A549 (cell line): Measurements from ENCODE around the gene CCDC136. TPM values are rescaled to one million over a fixed set of nuclear protein-coding genes. Genes with fewer than 3 reads are reported as not detected.

Experiments
- ATAC-seq, 2 experiments: fragments of 200-7000 bp in 1 of 2; fragments of >200 bp in 1 of 2; cut with Nextera tagmentation in 1 of 2; cut with Tn5 transposase in 1 of 2; 3 replicates each; pipeline versions ENCODE4 v1.8.0 to v1.9.1; 2018 to 2020; ENCODE audit warnings: mild to moderate bottlenecking in 1 of 2, moderate library complexity in 1 of 2
- CTCF ChIA-PET: fragments of 300-600 bp; sonication (Branson Sonifier 250); formaldehyde crosslinking; extraction: SDS; loops from one replicate; lab custom pipeline; 2021; ENCODE audit warnings: antibody characterized with exemption, inconsistent platforms; lab: Yijun Ruan, JAX
- POLR2A ChIA-PET: fragments of 350-600 bp; formaldehyde crosslinking; extraction: SDS; loops from one replicate; lab custom pipeline; 2021; ENCODE audit warnings: antibody characterized with exemption, inconsistent platforms; lab: Yijun Ruan, JAX
- DNase-seq, 2 experiments: peaks; one replicate each; pipeline versions ENCODE4 v3.0.0 to v3.0.0-alpha.2; 2011 to 2016; ENCODE audit warnings: low read depth in 1 of 2, low spot score in 1 of 2
- FAIRE-seq: peaks from 2 replicates; lab custom pipeline; 2011; peaks lifted over from hg19 to GRCh38; lab: Jason Lieb, UNC
- H3K27ac ChIP-seq, 2 experiments: fragments of >200 bp; sonication (Bioruptor Twin); formaldehyde crosslinking; 3 replicates each; pipeline ENCODE4 v1.5.1; 2016 to 2017
- H3K4me1 ChIP-seq: fragments of >200 bp; sonication (Bioruptor Twin); formaldehyde crosslinking; 3 replicates; pipeline ENCODE4 v1.6.1; 2016
- H3K4me2 ChIP-seq: fragments of >200 bp; sonication (Bioruptor Twin); formaldehyde crosslinking; 3 replicates; pipeline ENCODE4 v1.6.1; 2016
- H3K4me3 ChIP-seq: fragments of >200 bp; sonication (Bioruptor Twin); formaldehyde crosslinking; 3 replicates; pipeline ENCODE4 v1.5.1; 2016
- H3K9me3 ChIP-seq: fragments of >200 bp; sonication (Bioruptor Twin); formaldehyde crosslinking; 3 replicates; pipeline ENCODE4 v1.6.1; 2016
- BHLHE40 ChIP-seq: IDR thresholded peaks from 2 replicates; pipeline ENCODE4 v1.6.1; 2012; ENCODE audit warnings: low read depth, low read length, inconsistent platforms
- CEBPB ChIP-seq, 2 experiments: fragments of >200 bp in 1 of 2; sonication (Bioruptor Twin) in 1 of 2; formaldehyde crosslinking in 1 of 2; IDR thresholded peaks; 2 replicates each; pipeline ENCODE4 v1.6.1; 2012 to 2016
- CHD4 ChIP-seq: fragments of 200-600 bp; sonication (generic); IDR thresholded peaks from 2 replicates; pipeline ENCODE4 v1.6.1; 2016; ENCODE audit warnings: antibody characterized with exemption, mild to moderate bottlenecking, borderline replicate concordance
- EHF ChIP-seq: fragments of 250-450 bp; sonication (Bioruptor Pico); IDR thresholded peaks from 2 replicates; pipeline ENCODE4 v1.5.0; 2020; ENCODE audit warnings: mild to moderate bottlenecking
- FOSB ChIP-seq: fragments of 250-450 bp; sonication (Bioruptor Pico); IDR thresholded peaks from 2 replicates; pipeline ENCODE4 v1.5.0; 2020; ENCODE audit warnings: mild to moderate bottlenecking, moderate library complexity
- FOSL2 ChIP-seq, 2 experiments: fragments of 450-650 bp in 1 of 2; fragments of >200 bp in 1 of 2; sonication (Bioruptor Twin) in 1 of 2; formaldehyde crosslinking; IDR thresholded peaks; 2 replicates each; pipeline versions ENCODE4 v1.5.0 to v1.6.1; 2016 to 2020; ENCODE audit warnings: mild to moderate bottlenecking in 1 of 2, moderate library complexity in 1 of 2
- GATA3 ChIP-seq: IDR thresholded peaks from 2 replicates; pipeline ENCODE4 v1.6.1; 2012; ENCODE audit warnings: borderline replicate concordance
- HEYL ChIP-seq: fragments of 250-450 bp; sonication (Bioruptor Pico); IDR thresholded peaks from 2 replicates; pipeline ENCODE4 v1.8.0; 2021; ENCODE audit warnings: mild to moderate bottlenecking, moderate library complexity
- HOXA7 ChIP-seq: fragments of 250-450 bp; sonication (Bioruptor Pico); IDR thresholded peaks from 2 replicates; pipeline ENCODE4 v1.5.0; 2020; ENCODE audit warnings: mild to moderate bottlenecking, moderate library complexity
- HOXB13 ChIP-seq: fragments of 250-450 bp; sonication (Bioruptor Pico); IDR thresholded peaks from 2 replicates; pipeline ENCODE4 v1.5.0; 2020; ENCODE audit warnings: low read depth, mild to moderate bottlenecking, moderate library complexity
- JUN ChIP-seq, 2 experiments: fragments of >200 bp; sonication (Bioruptor Twin); formaldehyde crosslinking; IDR thresholded peaks; 2 replicates in 1 of 2; 3 replicates in 1 of 2; pipeline ENCODE4 v1.6.1; 2016 to 2017
- MAZ ChIP-seq: fragments of 150-350 bp; IDR thresholded peaks from 2 replicates; pipeline ENCODE4 v1.6.1; 2014; ENCODE audit warnings: antibody characterized with exemption, low read depth, low read length, borderline replicate concordance
- NPAS2 ChIP-seq: fragments of 250-450 bp; sonication (Bioruptor Pico); IDR thresholded peaks from 2 replicates; pipeline ENCODE4 v1.8.0; 2022; ENCODE audit warnings: mild to moderate bottlenecking, moderate library complexity, borderline replicate concordance
- NR3C1 ChIP-seq: fragments of >200 bp; sonication (Bioruptor Twin); formaldehyde crosslinking; IDR thresholded peaks from 3 replicates; pipeline ENCODE4 v1.6.1; 2017
- PHF8 ChIP-seq: fragments of 200-600 bp; sonication (generic); IDR thresholded peaks from 2 replicates; pipeline ENCODE4 v1.6.1; 2016; ENCODE audit warnings: low read depth, mild to moderate bottlenecking, antibody characterized with exemption, moderate library complexity, borderline replicate concordance
- POLR2A ChIP-seq: IDR thresholded peaks from 2 replicates; pipeline ENCODE4 v1.6.1; 2012; ENCODE audit warnings: mild to moderate bottlenecking, low read length
- POLR2AphosphoS2 ChIP-seq: conservative IDR thresholded peaks from 2 replicates; pipeline ENCODE4 v1.6.1; 2012; ENCODE audit warnings: low read length, improper control_type of control experiment, inconsistent platforms
- RFX5 ChIP-seq: fragments of 450-650 bp; IDR thresholded peaks from 2 replicates; pipeline ENCODE4 v1.7.1; 2014; ENCODE audit warnings: antibody characterized with exemption, mild to moderate bottlenecking, moderate library complexity
- SMC3 ChIP-seq: fragments of >200 bp; sonication (Bioruptor Twin); formaldehyde crosslinking; IDR thresholded peaks from 3 replicates; pipeline ENCODE4 v1.6.1; 2018; ENCODE audit warnings: inconsistent platforms
- SREBF2 ChIP-seq: fragments of 450-650 bp; IDR thresholded peaks from 2 replicates; pipeline ENCODE4 v1.6.1; 2014; ENCODE audit warnings: mild to moderate bottlenecking, moderate library complexity
- TP53 ChIP-seq: fragments of 250-450 bp; sonication (Bioruptor Pico); IDR thresholded peaks from 2 replicates; pipeline ENCODE4 v1.5.0; 2021; ENCODE audit warnings: mild to moderate bottlenecking, moderate library complexity
- ZFP36 ChIP-seq: fragments of 450-650 bp; IDR thresholded peaks from 2 replicates; pipeline ENCODE4 v1.6.1; 2014; ENCODE audit warnings: borderline replicate concordance; ENCODE audit not compliant: partially characterized antibody
- ZNF302 ChIP-seq: fragments of 250-450 bp; sonication (Bioruptor Pico); IDR thresholded peaks from 2 replicates; pipeline ENCODE4 v1.9.0; 2021; ENCODE audit warnings: inconsistent platforms, mild to moderate bottlenecking, moderate library complexity
- WGBS: methylation state at CpG from one replicate; pipeline ENCODE4 v1.1.6; 2017; ENCODE audit errors: missing lambda C conversion rate; 5-methylcytosine and 5-hydroxymethylcytosine counted together
- polyA plus RNA-seq, 4 experiments: library from polyadenylated mRNA; depleted of rRNA in 3 of 4; stranded (reverse); fragments of >200 nt; fragmentation: RNase III in 1 of 4; extraction: RNeasy Plus Mini Kit Qiagen cat#74134 plus additional on column Dnase treatment in 1 of 4; gene quantifications; 2 replicates in 3 of 4; 3 replicates in 1 of 4; pipeline ENCODE4 v1.2.3, GENCODE V29; 2011 to 2017
- TF ChIP-seq, protein P1 (sequence below): fragments of 200-600 bp; sonication (generic); IDR thresholded peaks from 2 replicates; pipeline ENCODE4 v1.6.1; 2016; ENCODE audit warnings: antibody characterized with exemption, mild to moderate bottlenecking, moderate library complexity
- TF ChIP-seq, protein P2 (sequence below): IDR thresholded peaks from 2 replicates; pipeline ENCODE4 v1.6.1; 2012; ENCODE audit warnings: low read depth, borderline replicate concordance
- TF ChIP-seq, protein P3 (sequence below): IDR thresholded peaks from 2 replicates; pipeline ENCODE4 v1.6.1; 2012
- TF ChIP-seq, protein P4 (sequence below): fragments of >200 bp; sonication (Bioruptor Twin); formaldehyde crosslinking; IDR thresholded peaks from 3 replicates; pipeline ENCODE4 v1.6.1; 2016
- TF ChIP-seq, protein P5 (sequence below): fragments of 250-450 bp; sonication (Bioruptor Pico); IDR thresholded peaks from 2 replicates; pipeline ENCODE4 v1.5.0; 2021; ENCODE audit warnings: mild to moderate bottlenecking, moderate library complexity, borderline replicate concordance
- TF ChIP-seq, protein P6 (sequence below): fragments of 150-350 bp; IDR thresholded peaks from 2 replicates; pipeline ENCODE4 v1.6.1; 2014; ENCODE audit warnings: low read depth, mild to moderate bottlenecking, low read length

Gene CCDC136
- polyA plus RNA-seq, 2 of the 4 experiments (the other 2 are of a cell fraction), result 4.7 to 5.4 TPM

DNA sequence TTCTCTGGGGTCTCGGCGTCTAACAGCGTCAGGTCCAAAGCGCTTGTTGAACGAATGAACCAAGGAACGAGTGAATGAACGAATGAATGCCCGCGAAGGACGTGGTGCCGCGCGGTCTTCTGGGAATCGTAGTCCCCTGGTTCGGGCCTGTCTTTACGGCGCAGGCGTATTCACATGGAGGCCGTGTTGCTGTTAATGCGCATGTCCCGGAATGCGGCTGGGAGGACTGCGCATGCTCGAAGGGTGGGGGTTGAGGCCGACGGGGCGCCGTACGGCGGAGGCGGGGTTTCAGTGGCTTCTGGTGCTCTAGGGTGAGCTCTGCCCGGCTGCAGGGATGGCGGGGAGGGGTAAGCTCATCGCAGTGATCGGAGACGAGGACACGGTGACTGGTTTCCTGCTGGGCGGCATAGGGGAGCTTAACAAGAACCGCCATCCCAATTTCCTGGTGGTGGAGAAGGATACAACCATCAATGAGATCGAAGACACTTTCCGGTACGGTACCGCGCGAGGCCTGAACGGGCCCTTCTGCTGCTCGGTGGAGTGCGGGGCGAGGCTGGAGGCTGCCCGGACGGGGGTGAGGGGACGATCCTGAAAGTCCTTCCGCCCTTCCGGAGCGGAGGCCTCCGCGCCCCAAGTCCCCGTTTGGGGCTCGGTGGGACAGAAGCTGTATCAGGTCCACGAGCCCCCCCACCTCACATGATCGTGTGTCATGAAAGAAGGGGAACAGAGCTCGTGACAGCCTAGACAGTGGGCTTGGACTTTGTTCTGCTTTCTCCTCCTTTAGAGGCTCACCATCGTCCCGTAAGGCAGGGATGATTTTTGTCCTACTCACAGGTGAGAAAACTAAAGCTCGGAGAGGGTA lies 71.0 kb downstream of the CCDC136 start, which contains the start of gene ATP6V1F:
ATP6V1F (plus strand) TSS at position 286 of the 862 bp plus-strand sequence; CDS start at position 335, 49 bp downstream.
- POLR2A ChIA-PET, result interaction anchor here (0.6 to 1.5 kb wide), 3 partner anchors 10 to 124 kb away, joined by 3 to 4 read pairs (median 3); partner anchors contain the start of gene CALU
- Histone ChIP-seq H3K4me2 (peak within 1 kb of the TSS; percentile 81), H3K27ac (peak within 1 kb of the TSS; percentile 81 to 89), H3K4me3 (peak within 1 kb of the TSS; percentile 81), H3K4me1 (peaks cover 8% of the 10 kb centered on the region; the same call in 2 of the 3 replicates), H3K9me3 (no peaks in the 10 kb centered on the region)
- CTCF ChIA-PET, result interaction anchor here (0.7 to 17.4 kb wide), 15 partner anchors 10 to 435 kb away, joined by 3 to 225 read pairs (median 3); partner anchors contain the start of gene CALU
- 1% methylated on average over 53 of the region's 65 CpGs for WGBS
- peak; percentile 77 to 92 for ATAC-seq
- peak; percentile 32 for FAIRE-seq
- DNase-seq, result peak; percentile 98
- TF ChIP-seq, protein P1, sequence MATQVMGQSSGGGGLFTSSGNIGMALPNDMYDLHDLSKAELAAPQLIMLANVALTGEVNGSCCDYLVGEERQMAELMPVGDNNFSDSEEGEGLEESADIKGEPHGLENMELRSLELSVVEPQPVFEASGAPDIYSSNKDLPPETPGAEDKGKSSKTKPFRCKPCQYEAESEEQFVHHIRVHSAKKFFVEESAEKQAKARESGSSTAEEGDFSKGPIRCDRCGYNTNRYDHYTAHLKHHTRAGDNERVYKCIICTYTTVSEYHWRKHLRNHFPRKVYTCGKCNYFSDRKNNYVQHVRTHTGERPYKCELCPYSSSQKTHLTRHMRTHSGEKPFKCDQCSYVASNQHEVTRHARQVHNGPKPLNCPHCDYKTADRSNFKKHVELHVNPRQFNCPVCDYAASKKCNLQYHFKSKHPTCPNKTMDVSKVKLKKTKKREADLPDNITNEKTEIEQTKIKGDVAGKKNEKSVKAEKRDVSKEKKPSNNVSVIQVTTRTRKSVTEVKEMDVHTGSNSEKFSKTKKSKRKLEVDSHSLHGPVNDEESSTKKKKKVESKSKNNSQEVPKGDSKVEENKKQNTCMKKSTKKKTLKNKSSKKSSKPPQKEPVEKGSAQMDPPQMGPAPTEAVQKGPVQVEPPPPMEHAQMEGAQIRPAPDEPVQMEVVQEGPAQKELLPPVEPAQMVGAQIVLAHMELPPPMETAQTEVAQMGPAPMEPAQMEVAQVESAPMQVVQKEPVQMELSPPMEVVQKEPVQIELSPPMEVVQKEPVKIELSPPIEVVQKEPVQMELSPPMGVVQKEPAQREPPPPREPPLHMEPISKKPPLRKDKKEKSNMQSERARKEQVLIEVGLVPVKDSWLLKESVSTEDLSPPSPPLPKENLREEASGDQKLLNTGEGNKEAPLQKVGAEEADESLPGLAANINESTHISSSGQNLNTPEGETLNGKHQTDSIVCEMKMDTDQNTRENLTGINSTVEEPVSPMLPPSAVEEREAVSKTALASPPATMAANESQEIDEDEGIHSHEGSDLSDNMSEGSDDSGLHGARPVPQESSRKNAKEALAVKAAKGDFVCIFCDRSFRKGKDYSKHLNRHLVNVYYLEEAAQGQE, result no peak
- TF ChIP-seq CHD4 (no peak), HOXB13 (CRISPR knock-in tag) (no peak), HEYL (no peak), BHLHE40 (no peak), JUN (IDR thresholded peaks at IDR 0.05) (peak in 1 of 2 experiments; percentile 38; a peak in 1 of 5 replicates), POLR2AphosphoS2 (no peak), CEBPB (IDR thresholded peaks at IDR 0.05) (no peak), PHF8 (peak; percentile 43), POLR2A (peak; percentile 72), TP53 (CRISPR knock-in tag) (no peak), SREBF2 (no peak), FOSL2 (IDR thresholded peaks at IDR 0.05) (no peak), FOSL2 (CRISPR knock-in tag; IDR thresholded peaks at IDR 0.05) (0 out of 2 replicates have a peak, but pooled peaks have one; percentile 10), NPAS2 (no peak), EHF (CRISPR knock-in tag) (no peak), SMC3 (no peak), ZNF302 (CRISPR knock-in tag) (no peak), RFX5 (0 out of 2 replicates have a peak, but pooled peaks have one; percentile 33), NR3C1 (no peak), GATA3 (no peak), FOSB (CRISPR knock-in tag) (no peak), HOXA7 (CRISPR knock-in tag) (no peak), ZFP36 (no peak), MAZ (no peak)
- TF ChIP-seq, protein P2, sequence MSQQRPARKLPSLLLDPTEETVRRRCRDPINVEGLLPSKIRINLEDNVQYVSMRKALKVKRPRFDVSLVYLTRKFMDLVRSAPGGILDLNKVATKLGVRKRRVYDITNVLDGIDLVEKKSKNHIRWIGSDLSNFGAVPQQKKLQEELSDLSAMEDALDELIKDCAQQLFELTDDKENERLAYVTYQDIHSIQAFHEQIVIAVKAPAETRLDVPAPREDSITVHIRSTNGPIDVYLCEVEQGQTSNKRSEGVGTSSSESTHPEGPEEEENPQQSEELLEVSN, result peak; percentile 43; the same call in 1 of the 2 replicates
- TF ChIP-seq, protein P3, sequence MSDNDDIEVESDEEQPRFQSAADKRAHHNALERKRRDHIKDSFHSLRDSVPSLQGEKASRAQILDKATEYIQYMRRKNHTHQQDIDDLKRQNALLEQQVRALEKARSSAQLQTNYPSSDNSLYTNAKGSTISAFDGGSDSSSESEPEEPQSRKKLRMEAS, result 0 out of 2 replicates have a peak, but pooled peaks have one; percentile 28
- TF ChIP-seq, protein P4, sequence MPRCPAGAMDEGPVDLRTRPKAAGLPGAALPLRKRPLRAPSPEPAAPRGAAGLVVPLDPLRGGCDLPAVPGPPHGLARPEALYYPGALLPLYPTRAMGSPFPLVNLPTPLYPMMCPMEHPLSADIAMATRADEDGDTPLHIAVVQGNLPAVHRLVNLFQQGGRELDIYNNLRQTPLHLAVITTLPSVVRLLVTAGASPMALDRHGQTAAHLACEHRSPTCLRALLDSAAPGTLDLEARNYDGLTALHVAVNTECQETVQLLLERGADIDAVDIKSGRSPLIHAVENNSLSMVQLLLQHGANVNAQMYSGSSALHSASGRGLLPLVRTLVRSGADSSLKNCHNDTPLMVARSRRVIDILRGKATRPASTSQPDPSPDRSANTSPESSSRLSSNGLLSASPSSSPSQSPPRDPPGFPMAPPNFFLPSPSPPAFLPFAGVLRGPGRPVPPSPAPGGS, result 0 out of 3 replicates have a peak, but pooled peaks have one; percentile 57
- TF ChIP-seq, protein P5, sequence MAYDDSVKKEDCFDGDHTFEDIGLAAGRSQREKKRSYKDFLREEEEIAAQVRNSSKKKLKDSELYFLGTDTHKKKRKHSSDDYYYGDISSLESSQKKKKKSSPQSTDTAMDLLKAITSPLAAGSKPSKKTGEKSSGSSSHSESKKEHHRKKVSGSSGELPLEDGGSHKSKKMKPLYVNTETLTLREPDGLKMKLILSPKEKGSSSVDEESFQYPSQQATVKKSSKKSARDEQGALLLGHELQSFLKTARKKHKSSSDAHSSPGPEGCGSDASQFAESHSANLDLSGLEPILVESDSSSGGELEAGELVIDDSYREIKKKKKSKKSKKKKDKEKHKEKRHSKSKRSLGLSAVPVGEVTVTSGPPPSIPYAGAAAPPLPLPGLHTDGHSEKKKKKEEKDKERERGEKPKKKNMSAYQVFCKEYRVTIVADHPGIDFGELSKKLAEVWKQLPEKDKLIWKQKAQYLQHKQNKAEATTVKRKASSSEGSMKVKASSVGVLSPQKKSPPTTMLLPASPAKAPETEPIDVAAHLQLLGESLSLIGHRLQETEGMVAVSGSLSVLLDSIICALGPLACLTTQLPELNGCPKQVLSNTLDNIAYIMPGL, result no peak
- TF ChIP-seq, protein P6, sequence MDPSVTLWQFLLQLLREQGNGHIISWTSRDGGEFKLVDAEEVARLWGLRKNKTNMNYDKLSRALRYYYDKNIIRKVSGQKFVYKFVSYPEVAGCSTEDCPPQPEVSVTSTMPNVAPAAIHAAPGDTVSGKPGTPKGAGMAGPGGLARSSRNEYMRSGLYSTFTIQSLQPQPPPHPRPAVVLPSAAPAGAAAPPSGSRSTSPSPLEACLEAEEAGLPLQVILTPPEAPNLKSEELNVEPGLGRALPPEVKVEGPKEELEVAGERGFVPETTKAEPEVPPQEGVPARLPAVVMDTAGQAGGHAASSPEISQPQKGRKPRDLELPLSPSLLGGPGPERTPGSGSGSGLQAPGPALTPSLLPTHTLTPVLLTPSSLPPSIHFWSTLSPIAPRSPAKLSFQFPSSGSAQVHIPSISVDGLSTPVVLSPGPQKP, result no peak
